HG03135 (cell line): ENCODE data around the gene PPL.

Experiments
- ATAC-seq: cut with Tn5 transposase; IDR thresholded peaks from one replicate; pipeline ENCODE4 v1.9.1; 2021; ENCODE audit warnings: mild to moderate bottlenecking, moderate library complexity; ENCODE audit not compliant: unreplicated experiment

The PPL gene

GRCh38 chr16:4836727-4837126 is 100.2 kb downstream of the PPL start:
- no peak for ATAC-seq

- no peak for ATAC-seq
These were observed 103.4 kb downstream of the PPL start for GRCh38 chr16:4833584-4833983.

- no peak for ATAC-seq
These were observed 104.1 kb downstream of the PPL start for GRCh38 chr16:4832698-4833343.
